ENCODE measurements around the gene SPOP.
A peak's percentile ranks its signal among the peaks of the same experiment; 100 is the strongest.

Gene SPOP

DNA sequence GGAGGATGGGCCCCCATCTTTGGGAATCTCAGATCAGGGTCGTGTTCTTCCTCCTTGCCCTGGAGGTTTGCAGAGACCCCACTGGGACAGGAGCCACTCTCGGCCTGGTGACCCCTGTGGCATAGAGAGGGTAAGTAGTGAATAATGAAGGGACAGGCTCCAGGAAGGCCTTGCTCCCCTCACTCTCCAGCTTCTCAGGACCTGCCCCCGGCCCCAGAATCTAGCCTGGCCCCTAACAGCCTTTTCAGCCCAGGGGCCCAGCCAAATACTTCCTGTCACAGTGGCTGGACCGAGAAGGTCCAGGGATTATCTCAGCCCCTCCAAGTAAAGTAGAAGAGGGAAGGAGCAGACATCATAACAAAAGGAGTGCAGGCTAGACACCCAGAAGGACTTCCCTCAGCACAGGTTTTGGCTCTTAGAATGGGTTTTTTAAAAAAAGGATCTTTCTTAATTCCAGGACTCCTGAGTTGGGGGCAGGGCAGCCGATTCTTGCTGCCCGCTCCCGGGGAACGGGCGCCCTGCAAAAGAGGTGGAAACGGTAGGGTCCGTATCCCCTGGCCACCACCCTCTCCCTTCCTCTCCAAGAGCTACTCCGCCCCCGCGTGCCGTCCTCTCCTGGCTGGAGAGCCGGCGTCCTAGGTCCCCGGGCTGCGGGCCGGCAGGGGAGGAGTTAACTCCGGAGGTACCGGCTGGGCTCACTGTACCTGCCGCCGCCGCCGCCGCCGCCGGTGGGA is 102.8 kb downstream of the SPOP start:
- H3K4me1 ChIP-seq: peaks cover 0 to 72% (median 50%) of the 10 kb centered on the region in 4 donors
- DNase-seq: no peak
- no peaks in the 10 kb centered on the region for H3K27me3 ChIP-seq
- TF ChIP-seq, protein P1, sequence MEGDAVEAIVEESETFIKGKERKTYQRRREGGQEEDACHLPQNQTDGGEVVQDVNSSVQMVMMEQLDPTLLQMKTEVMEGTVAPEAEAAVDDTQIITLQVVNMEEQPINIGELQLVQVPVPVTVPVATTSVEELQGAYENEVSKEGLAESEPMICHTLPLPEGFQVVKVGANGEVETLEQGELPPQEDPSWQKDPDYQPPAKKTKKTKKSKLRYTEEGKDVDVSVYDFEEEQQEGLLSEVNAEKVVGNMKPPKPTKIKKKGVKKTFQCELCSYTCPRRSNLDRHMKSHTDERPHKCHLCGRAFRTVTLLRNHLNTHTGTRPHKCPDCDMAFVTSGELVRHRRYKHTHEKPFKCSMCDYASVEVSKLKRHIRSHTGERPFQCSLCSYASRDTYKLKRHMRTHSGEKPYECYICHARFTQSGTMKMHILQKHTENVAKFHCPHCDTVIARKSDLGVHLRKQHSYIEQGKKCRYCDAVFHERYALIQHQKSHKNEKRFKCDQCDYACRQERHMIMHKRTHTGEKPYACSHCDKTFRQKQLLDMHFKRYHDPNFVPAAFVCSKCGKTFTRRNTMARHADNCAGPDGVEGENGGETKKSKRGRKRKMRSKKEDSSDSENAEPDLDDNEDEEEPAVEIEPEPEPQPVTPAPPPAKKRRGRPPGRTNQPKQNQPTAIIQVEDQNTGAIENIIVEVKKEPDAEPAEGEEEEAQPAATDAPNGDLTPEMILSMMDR (IDR thresholded peaks at IDR 0.05): no peak
- intact Hi-C loops (cut with DNase I; ENCODE audit: low total_unique reads): loop anchor here (5.0 kb wide), 2 partner anchors 37 to 202 kb away; no protein-coding TSS in a partner anchor
- peak overlapping the region; percentile 82 to 91 for H3K4me3 ChIP-seq
- no peaks in the 10 kb centered on the region for H3K9me3 ChIP-seq
- peaks cover 6 to 11% (median 9%) of the 10 kb centered on the region in 3 donors for H3K36me3 ChIP-seq
- peak overlapping the region; percentile 93 to 97 for H3K27ac ChIP-seq

GRCh38 chr17:49574323-49574781 is 103.5 kb downstream of the SPOP start:
- intact Hi-C loops (cut with DNase I; ENCODE audit: low total_unique reads): loop anchor here (5.0 kb wide), 1 partner anchor 203 kb away; no protein-coding TSS in a partner anchor
- Histone ChIP-seq H3K27ac (peak overlapping the region; percentile 93 to 97), H3K36me3 (peaks cover 5 to 9% (median 6%) of the 10 kb centered on the region in 3 donors), H3K9me3 (no peaks in the 10 kb centered on the region), H3K4me3 (peak overlapping the region; percentile 8 to 91), H3K27me3 (no peaks in the 10 kb centered on the region), H3K4me1 (peaks cover 0 to 68% (median 46%) of the 10 kb centered on the region in 4 donors)
- peak in 1 of 2 donors; percentile 78 for DNase-seq
- TF ChIP-seq, protein P1 (IDR thresholded peaks at IDR 0.05): peak in 1 of 2 experiments; percentile 2

DNA sequence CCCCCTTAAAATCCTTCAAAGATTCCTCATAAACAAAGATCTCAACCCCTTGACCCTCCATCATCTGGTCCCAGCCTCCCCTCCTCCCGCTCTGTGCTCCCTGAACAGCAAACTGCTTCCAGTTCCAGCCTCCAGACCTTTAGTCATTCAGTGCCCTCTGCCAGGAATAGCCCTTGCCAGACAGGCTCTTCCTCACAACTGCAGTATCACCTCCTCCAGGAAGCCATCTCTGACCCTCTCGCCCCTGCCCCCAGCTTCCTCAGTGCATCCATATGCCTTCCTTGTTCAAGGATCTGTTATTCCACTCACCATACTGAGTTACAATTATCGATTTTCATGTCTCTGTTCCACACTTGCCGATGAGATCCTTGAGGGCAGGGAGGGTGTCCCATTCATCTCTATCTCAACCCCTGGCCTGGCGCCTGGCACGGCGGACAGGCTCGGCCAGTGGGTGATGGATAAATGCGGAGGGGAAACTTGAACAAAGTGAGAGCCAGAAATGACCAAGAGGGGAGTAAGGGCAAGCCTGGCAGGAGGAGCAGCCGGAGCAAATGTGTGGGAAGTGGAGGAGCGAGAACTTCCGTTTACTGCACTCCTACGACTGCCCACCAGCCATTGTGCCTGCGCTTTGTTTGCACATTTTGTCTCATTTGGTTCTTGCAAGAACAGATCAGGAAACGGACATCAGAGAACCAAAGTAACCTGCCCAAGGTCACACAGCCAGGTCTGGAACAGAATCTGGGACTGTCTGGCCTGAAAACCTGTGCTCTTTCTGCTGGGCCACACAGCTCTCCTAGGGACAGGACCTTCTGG is 104.2 kb downstream of the SPOP start:
- peak in 1 of 2 donors; percentile 72 for DNase-seq
- Histone ChIP-seq H3K27ac (peak overlapping the region; percentile 93 to 97), H3K36me3 (peaks cover 0 to 4% (median 1%) of the 10 kb centered on the region in 3 donors), H3K4me3 (peak overlapping the region in 1 of 2 donors; percentile 91), H3K27me3 (no peaks in the 10 kb centered on the region), H3K4me1 (peaks cover 0 to 62% (median 40%) of the 10 kb centered on the region in 4 donors), H3K9me3 (no peaks in the 10 kb centered on the region)
- TF ChIP-seq, protein P1 (IDR thresholded peaks at IDR 0.05): no peak
- intact Hi-C loops (cut with DNase I; ENCODE audit: low total_unique reads): loop anchor here (5.0 kb wide), 1 partner anchor 204 kb away; no protein-coding TSS in a partner anchor

DNA sequence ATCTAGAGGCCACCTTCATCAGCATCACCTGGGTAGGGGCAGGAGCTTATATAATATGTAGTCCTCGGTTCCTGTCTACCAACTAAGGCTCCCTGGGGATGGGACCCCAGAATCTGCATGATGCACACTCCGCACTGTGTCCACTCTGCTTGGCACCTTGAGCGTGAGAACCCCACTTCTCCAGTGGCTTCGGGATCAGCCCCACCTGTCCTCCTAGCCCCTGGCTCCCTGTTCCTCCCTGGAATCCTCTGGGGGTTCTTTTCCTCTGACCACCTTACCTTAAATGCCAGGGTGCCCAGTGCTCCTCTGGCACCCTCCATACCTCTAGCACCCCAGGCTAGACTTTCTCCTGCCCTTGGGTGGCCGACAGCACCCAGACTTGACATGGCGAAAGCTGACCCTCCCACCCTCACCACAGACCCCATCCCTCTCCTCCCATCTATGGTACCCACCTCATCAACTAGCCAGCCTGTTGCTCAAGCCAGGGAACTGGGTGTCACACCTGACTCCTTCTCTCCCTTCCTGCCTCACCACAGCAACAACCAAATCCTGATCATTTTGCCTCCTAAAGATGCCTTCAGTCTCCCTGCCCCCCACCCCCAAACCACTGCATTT is 105.0 kb downstream of the SPOP start:
- intact Hi-C loops (cut with DNase I; ENCODE audit: low total_unique reads): loop anchor here (5.0 kb wide), 1 partner anchor 204 kb away; no protein-coding TSS in a partner anchor
- TF ChIP-seq, protein P1 (IDR thresholded peaks at IDR 0.05): no peak
- peaks cover 0 to 58% (median 37%) of the 10 kb centered on the region in 4 donors for H3K4me1 ChIP-seq
- H3K9me3 ChIP-seq: no peaks in the 10 kb centered on the region
- no peaks in the 10 kb centered on the region for H3K36me3 ChIP-seq
- H3K27ac ChIP-seq: peak overlapping the region; percentile 93 to 97
- no peaks in the 10 kb centered on the region for H3K27me3 ChIP-seq
- peak in 1 of 2 donors; percentile 38 for DNase-seq
- no peak overlapping the region for H3K4me3 ChIP-seq

- H3K36me3 ChIP-seq: no peaks in the 10 kb centered on the region
- intact Hi-C loops (cut with DNase I; ENCODE audit: low total_unique reads): loop anchor here (5.0 kb wide), 1 partner anchor 205 kb away; no protein-coding TSS in a partner anchor
- H3K9me3 ChIP-seq: no peaks in the 10 kb centered on the region
- DNase-seq: peak in 1 of 2 donors; percentile 54
- TF ChIP-seq, protein P1 (IDR thresholded peaks at IDR 0.05): no peak
- peaks cover 0 to 58% (median 39%) of the 10 kb centered on the region in 4 donors for H3K4me1 ChIP-seq
- H3K4me3 ChIP-seq: no peak overlapping the region
- H3K27me3 ChIP-seq: no peaks in the 10 kb centered on the region
- peak overlapping the region; percentile 93 to 97 for H3K27ac ChIP-seq
These were observed 105.7 kb downstream of the SPOP start for GRCh38 chr17:49572226-49572625.
